Epithelial cell of proximal tubule (primary cell): Measurements from ENCODE around the gene RASSF4. TPM values are rescaled to one million over a fixed set of nuclear protein-coding genes. Genes with fewer than 3 reads are reported as not detected.

Source experiments
- DNase-seq: peaks from one replicate; pipeline ENCODE4 v3.0.0-alpha.2; 2011; ENCODE audit warnings: low read depth
- H3K4me3 ChIP-seq: 2 replicates; pipeline ENCODE4 v1.5.1; 2011; ENCODE audit warnings: low read depth, mild to moderate bottlenecking, low read length
- total RNA-seq: library from RNA; depleted of rRNA; stranded (reverse); fragments of >200 nt; gene quantifications from 2 replicates; pipeline ENCODE4 v1.2.3, GENCODE V29; 2015
- TF ChIP-seq, protein P1 (sequence below): conservative IDR thresholded peaks from 2 replicates; pipeline ENCODE4 v1.5.1; 2012; ENCODE audit warnings: low read depth, mild to moderate bottlenecking, low read length

The RASSF4 gene
- total RNA-seq, 1 donor from 2014 or later: 23.1 TPM

DNA sequence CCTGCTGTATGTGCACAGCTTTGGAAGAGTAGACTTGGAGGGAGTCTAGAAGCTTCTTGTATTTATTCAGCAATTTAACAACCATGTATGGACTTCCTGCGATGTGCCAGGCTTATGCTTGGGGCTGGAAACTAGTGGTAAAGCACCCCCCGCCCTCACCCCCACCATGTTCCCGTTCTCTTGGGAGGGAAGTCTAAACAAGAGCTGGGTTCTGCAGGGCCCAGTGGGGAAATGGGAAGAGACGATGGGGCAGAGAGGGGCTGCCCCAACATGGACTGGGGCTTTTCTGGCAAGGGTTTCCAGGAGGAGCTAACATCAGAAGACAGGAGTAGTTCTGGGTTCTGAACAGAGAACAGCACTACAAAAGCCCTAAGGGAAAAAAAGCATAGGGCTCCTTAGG is 8.0 kb downstream of the RASSF4 start:
- TF ChIP-seq, protein P1, sequence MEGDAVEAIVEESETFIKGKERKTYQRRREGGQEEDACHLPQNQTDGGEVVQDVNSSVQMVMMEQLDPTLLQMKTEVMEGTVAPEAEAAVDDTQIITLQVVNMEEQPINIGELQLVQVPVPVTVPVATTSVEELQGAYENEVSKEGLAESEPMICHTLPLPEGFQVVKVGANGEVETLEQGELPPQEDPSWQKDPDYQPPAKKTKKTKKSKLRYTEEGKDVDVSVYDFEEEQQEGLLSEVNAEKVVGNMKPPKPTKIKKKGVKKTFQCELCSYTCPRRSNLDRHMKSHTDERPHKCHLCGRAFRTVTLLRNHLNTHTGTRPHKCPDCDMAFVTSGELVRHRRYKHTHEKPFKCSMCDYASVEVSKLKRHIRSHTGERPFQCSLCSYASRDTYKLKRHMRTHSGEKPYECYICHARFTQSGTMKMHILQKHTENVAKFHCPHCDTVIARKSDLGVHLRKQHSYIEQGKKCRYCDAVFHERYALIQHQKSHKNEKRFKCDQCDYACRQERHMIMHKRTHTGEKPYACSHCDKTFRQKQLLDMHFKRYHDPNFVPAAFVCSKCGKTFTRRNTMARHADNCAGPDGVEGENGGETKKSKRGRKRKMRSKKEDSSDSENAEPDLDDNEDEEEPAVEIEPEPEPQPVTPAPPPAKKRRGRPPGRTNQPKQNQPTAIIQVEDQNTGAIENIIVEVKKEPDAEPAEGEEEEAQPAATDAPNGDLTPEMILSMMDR: no peak
- DNase-seq: no peak
- no peak overlapping the region for H3K4me3 ChIP-seq

DNA sequence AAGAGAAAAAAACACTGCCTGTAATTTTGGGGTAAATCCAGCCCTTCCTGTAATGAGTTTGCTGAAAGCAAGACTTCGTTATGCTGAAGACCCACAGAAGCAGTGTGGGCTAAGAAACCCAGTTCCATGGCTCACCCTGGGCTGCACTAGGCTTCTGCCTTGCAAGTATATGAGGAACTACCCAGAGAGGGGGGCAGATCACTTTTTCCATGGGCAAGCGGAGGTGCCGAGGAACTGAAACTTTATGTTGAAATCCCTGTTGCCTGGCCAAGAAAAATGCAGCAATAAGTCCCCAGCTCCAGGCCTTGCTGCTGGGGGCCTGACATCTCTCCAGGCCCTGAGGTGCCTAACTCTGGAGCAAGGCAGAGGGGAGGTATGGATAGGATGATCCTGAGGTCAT is 8.5 kb downstream of the RASSF4 start:
- TF ChIP-seq, protein P1: no peak
- no peak for DNase-seq
- no peak overlapping the region for H3K4me3 ChIP-seq

DNA sequence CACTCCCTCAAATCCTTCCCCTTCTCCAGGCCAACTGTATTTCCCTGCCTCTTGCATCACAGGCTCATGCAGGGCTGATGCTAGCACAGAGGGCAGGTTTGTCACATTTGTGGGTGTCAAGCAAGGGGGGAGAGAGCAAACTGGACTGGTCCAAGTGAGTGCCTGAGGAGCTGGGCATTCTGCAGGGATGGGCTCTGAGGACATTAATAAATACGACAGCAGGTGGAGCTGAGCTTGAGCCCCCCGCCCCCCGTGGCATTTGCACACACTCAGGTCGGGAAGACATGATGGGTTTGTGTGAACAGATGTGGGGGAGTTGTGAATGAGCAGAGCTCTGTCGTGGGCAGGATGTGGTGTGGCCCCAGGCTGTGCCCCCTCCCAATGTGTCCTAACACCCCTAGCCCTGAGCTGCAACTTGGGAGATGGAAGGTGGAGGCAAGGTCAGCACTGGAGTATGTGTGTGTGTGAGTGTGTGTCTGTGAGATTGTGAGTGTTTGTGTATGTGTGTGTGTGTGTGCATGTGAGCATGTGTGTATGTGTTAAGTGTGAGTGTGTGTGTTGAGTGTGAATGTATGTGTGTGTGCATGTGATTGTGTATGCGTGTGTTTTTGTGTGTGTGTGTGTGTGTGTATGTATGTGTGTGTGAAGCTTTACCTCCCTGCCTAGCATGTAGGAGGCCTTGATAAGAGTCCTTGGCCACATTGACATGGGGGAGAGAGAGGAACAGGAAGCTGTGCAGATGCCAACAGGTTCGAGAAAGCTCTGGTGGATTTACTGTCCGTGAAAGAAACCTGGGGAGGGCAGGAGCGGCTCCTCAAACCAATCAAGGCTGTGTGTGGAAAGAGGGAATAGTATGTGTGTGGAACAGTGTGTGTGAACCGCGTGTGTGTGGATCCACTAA is 9.1 kb downstream of the RASSF4 start:
- no peak for DNase-seq
- no peak overlapping the region for H3K4me3 ChIP-seq
- TF ChIP-seq, protein P1: no peak

DNA sequence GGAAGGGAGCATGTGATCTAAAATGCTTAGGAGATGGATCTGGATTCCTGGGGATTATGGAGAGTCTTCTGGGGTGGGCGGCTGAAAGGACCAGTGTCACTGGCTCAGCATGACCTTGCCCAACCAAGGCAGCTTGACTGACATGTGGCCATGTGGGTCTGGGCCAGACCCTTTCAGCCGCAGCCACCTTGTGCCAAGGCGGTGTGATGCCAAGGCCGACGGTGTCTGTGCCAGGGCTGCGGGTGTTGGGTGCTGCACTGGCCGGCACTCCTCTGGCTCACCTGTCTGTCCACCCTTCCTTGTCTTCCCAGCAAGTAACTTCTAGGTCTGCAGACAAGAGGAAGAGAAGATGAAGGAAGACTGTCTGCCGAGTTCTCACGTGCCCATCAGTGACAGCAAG is 10.3 kb downstream of the RASSF4 start:
- no peak for DNase-seq
- H3K4me3 ChIP-seq: no peak overlapping the region
- TF ChIP-seq, protein P1: no peak

DNA sequence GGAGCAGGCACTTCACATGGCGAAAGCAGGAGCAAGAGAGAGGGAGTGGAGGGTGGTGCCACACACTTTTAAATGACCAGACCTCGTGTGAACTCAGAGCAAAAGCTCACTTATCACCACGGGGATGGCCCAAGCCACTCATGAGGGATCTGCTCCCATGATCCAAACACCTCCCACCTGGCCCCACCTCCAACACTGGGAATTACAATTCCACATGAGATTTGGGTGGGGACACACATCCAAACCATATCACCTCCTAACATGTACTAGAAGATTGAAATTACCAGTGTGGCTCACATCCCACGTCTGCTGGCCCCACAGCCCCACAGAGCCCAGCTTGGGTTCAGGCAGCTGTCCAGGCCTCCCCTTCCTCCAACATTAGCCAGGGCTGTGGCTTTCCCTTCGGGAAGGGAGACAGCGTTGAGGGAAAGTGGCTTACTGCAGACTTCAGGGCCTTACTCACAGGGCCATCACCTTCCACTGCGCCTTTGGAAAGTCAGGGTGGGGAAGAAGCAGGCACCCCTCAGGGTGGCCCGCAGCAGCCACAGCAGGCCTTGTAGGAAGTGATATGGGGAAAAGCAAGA is 11.3 kb downstream of the RASSF4 start:
- DNase-seq: no peak
- TF ChIP-seq, protein P1: no peak
- H3K4me3 ChIP-seq: no peak overlapping the region

DNA sequence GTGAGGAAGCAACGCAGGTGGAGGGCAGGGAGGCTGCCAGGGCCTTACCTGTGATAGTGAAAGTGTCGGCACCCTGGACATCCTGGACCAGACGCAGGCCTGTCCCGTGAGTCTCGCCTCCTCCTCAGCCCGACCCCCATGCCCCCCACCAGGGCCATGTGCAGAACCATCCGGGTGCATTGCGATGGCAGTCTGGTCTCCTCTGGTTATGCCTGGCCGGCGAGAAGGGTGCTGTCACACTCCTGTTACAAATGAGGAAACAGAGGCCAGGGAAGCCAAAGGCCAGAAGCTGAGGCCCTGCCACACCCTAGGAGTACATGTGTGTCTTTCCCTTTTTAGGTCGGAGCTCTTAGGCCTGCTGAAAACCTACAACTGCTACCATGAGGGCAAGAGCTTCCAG is 11.8 kb downstream of the RASSF4 start:
- H3K4me3 ChIP-seq: no peak overlapping the region
- DNase-seq: no peak
- TF ChIP-seq, protein P1: no peak
